ENCODE measurements around the gene ABLIM2. TPM values are rescaled to one million over a fixed set of nuclear protein-coding genes. Genes with fewer than 3 reads are reported as not detected.

The ABLIM2 gene
- total and polyA plus RNA-seq, 2 of the 13 experiments (the other 11 are each of a cell fraction or from before 2014, with no cell fraction given): 0.20 to 0.37 TPM

GRCh38 chr4:8120501-8120900 is 38.1 kb downstream of the ABLIM2 start:
- in situ Hi-C loops (cut with HindIII; ENCODE audit: extremely low pct_ligation_motif_present, low pct_unique_long_range_greater_than_20kb): no loop called here
- Histone ChIP-seq H3K27me3 (ENCODE audit: control insufficient read depth in 1 of 2, insufficient read depth in 2 of 2, low read length in 2 of 2) (peaks cover 6 to 24% of the 10 kb centered on the region in 2 experiments), H3K4me3 (replicated peaks in 1 of 3; ENCODE audit: insufficient read depth in 1 of 3, low read depth in 2 of 3, low read length in 3 of 3) (no peak overlapping the region), H2AFZ (ENCODE audit: low read length) (no peak overlapping the region), H3K4me2 (ENCODE audit: low read depth, low read length) (no peak overlapping the region), H3K79me2 (ENCODE audit: insufficient read depth, low read length) (no peaks in the 10 kb centered on the region), H3K9me3 (ENCODE audit: low read length) (no peaks in the 10 kb centered on the region), H3K27ac (ENCODE audit: extremely low read length, insufficient read depth, low read length) (no peak overlapping the region), H3K36me3 (replicated peaks in 1 of 2; ENCODE audit: control insufficient read depth in 1 of 2, insufficient read depth in 2 of 2, low read length in 2 of 2) (no peaks in the 10 kb centered on the region), H3K4me1 (ENCODE audit: insufficient read depth, low read length) (peaks cover 9% of the 10 kb centered on the region; the same call in 1 of the 2 replicates), H3K9ac (ENCODE audit: insufficient read depth, low read depth, low read length) (no peak overlapping the region), H4K20me1 (ENCODE audit: insufficient read depth, low read length) (no peaks in the 10 kb centered on the region)
- TF ChIP-seq ZNF674 (CRISPR knock-in tag; IDR thresholded peaks at IDR 0.05; ENCODE audit: low read depth): no peak
- DNase-seq (ENCODE audit: low spot score) (no peak), FAIRE-seq (no peak), ATAC-seq (no peak)
- CTCF ChIA-PET (ENCODE audit: low intra/inter-chr PET ratio, low total read pairs): no interaction called here
- POLR2A ChIA-PET: no interaction called here
- intact Hi-C loops (cut with micrococcal nuclease; ENCODE audit: unreplicated experiment): no loop called here
- BruUV-seq (replicated peaks): no TSS peak
- WGBS (ENCODE audit: low lambda C conversion rate): 49% methylated on average over 9 of the region's 12 CpGs

DNA sequence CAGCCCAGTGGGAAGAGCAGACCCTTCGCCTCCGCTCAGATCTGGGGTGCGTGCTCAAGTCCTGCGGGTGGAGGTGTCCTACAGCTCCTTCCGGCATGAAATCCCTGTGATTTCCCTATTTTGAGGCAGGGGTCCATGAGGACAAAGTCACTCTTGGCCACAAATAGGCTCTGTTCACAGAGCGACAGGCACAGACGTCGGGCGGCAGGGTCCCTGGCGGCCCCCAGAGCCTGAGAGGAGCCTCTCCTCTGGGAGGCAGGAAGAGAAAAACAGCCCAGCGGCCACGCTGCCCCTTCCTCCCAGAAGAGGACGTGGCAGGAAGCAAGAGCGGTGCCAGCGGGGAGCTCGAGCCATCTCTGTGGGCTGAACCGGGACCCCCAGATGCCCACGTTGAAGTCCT is 38.7 kb downstream of the ABLIM2 start:
- ChIA-PET POLR2A (no interaction called here), CTCF (ENCODE audit: low intra/inter-chr PET ratio, low total read pairs) (no interaction called here)
- no peak overlapping the region for H3K4me3 ChIP-seq (replicated peaks in 1 of 3; ENCODE audit: insufficient read depth in 1 of 3, low read depth in 2 of 3, low read length in 3 of 3)
- no peak overlapping the region for H3K9ac ChIP-seq (ENCODE audit: insufficient read depth, low read depth, low read length)
- no TSS peak for BruUV-seq (replicated peaks)
- intact Hi-C loops (cut with micrococcal nuclease; ENCODE audit: unreplicated experiment): no loop called here
- H3K9me3 ChIP-seq (ENCODE audit: low read length): no peaks in the 10 kb centered on the region
- H2AFZ ChIP-seq (ENCODE audit: low read length): no peak overlapping the region
- WGBS (ENCODE audit: low lambda C conversion rate): 80% methylated on average over 2 of the region's 18 CpGs
- peaks cover 9% of the 10 kb centered on the region; the same call in 1 of the 2 replicates for H3K4me1 ChIP-seq (ENCODE audit: insufficient read depth, low read length)
- peaks cover 4 to 23% of the 10 kb centered on the region in 2 experiments for H3K27me3 ChIP-seq (ENCODE audit: control insufficient read depth in 1 of 2, insufficient read depth in 2 of 2, low read length in 2 of 2)
- in situ Hi-C loops (cut with HindIII; ENCODE audit: extremely low pct_ligation_motif_present, low pct_unique_long_range_greater_than_20kb): no loop called here
- no peak for ATAC-seq
- H4K20me1 ChIP-seq (ENCODE audit: insufficient read depth, low read length): no peaks in the 10 kb centered on the region
- H3K27ac ChIP-seq (ENCODE audit: extremely low read length, insufficient read depth, low read length): no peak overlapping the region
- DNase-seq (ENCODE audit: low spot score): no peak
- no peak for FAIRE-seq
- H3K36me3 ChIP-seq (replicated peaks in 1 of 2; ENCODE audit: control insufficient read depth in 1 of 2, insufficient read depth in 2 of 2, low read length in 2 of 2): no peaks in the 10 kb centered on the region
- H3K79me2 ChIP-seq (ENCODE audit: insufficient read depth, low read length): no peaks in the 10 kb centered on the region
- no peak overlapping the region for H3K4me2 ChIP-seq (ENCODE audit: low read depth, low read length)
- TF ChIP-seq ZNF713 (CRISPR knock-in tag; IDR thresholded peaks at IDR 0.05) (no peak), BRF2 (CRISPR knock-in tag; IDR thresholded peaks at IDR 0.05) (no peak), TEAD3 (CRISPR knock-in tag; optimal IDR thresholded peaks at IDR 0.05; ENCODE audit: borderline replicate concordance) (no peak), HNRNPK (IDR thresholded peaks at IDR 0.05; ENCODE audit: low read depth, low read length, poor library complexity, severe bottlenecking) (no peak), ZBTB1 (CRISPR knock-in tag; IDR thresholded peaks at IDR 0.05; ENCODE audit: borderline replicate concordance) (no peak), HCFC1 (IDR thresholded peaks at IDR 0.05; ENCODE audit: low read depth, low read length) (no peak), RBAK (CRISPR knock-in tag; IDR thresholded peaks at IDR 0.05) (no peak), NFATC3 (CRISPR knock-in tag; IDR thresholded peaks at IDR 0.05) (no peak), ZNF367 (CRISPR knock-in tag; IDR thresholded peaks at IDR 0.05; ENCODE audit: borderline replicate concordance) (no peak)
- TF ChIP-seq, protein P1, sequence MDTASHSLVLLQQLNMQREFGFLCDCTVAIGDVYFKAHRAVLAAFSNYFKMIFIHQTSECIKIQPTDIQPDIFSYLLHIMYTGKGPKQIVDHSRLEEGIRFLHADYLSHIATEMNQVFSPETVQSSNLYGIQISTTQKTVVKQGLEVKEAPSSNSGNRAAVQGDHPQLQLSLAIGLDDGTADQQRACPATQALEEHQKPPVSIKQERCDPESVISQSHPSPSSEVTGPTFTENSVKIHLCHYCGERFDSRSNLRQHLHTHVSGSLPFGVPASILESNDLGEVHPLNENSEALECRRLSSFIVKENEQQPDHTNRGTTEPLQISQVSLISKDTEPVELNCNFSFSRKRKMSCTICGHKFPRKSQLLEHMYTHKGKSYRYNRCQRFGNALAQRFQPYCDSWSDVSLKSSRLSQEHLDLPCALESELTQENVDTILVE (CRISPR knock-in tag; IDR thresholded peaks at IDR 0.05): no peak
- TF ChIP-seq, protein P2, sequence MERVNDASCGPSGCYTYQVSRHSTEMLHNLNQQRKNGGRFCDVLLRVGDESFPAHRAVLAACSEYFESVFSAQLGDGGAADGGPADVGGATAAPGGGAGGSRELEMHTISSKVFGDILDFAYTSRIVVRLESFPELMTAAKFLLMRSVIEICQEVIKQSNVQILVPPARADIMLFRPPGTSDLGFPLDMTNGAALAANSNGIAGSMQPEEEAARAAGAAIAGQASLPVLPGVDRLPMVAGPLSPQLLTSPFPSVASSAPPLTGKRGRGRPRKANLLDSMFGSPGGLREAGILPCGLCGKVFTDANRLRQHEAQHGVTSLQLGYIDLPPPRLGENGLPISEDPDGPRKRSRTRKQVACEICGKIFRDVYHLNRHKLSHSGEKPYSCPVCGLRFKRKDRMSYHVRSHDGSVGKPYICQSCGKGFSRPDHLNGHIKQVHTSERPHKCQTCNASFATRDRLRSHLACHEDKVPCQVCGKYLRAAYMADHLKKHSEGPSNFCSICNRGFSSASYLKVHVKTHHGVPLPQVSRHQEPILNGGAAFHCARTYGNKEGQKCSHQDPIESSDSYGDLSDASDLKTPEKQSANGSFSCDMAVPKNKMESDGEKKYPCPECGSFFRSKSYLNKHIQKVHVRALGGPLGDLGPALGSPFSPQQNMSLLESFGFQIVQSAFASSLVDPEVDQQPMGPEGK (CRISPR knock-in tag; IDR thresholded peaks at IDR 0.05): no peak

Data from HepG2 (cell line).